A549 (cell line): ENCODE data around the gene MRPS18A. TPM values are rescaled to one million over a fixed set of nuclear protein-coding genes. Genes with fewer than 3 reads are reported as not detected.

ENCODE experiments used
- ATAC-seq, 2 experiments: fragments of 200-7000 bp in 1 of 2; fragments of >200 bp in 1 of 2; cut with Nextera tagmentation in 1 of 2; cut with Tn5 transposase in 1 of 2; 3 replicates each; pipeline versions ENCODE4 v1.8.0 to v1.9.1; 2018 to 2020; ENCODE audit warnings: mild to moderate bottlenecking in 1 of 2, moderate library complexity in 1 of 2
- CTCF ChIA-PET: fragments of 300-600 bp; sonication (Branson Sonifier 250); formaldehyde crosslinking; extraction: SDS; loops from one replicate; lab custom pipeline; 2021; ENCODE audit warnings: antibody characterized with exemption, inconsistent platforms; lab: Yijun Ruan, JAX
- POLR2A ChIA-PET: fragments of 350-600 bp; formaldehyde crosslinking; extraction: SDS; loops from one replicate; lab custom pipeline; 2021; ENCODE audit warnings: antibody characterized with exemption, inconsistent platforms; lab: Yijun Ruan, JAX
- DNase-seq, 2 experiments: peaks; one replicate each; pipeline versions ENCODE4 v3.0.0 to v3.0.0-alpha.2; 2011 to 2016; ENCODE audit warnings: low read depth in 1 of 2, low spot score in 1 of 2
- FAIRE-seq: peaks from 2 replicates; lab custom pipeline; 2011; peaks lifted over from hg19 to GRCh38; lab: Jason Lieb, UNC
- H3K27ac ChIP-seq, 2 experiments: fragments of >200 bp; sonication (Bioruptor Twin); formaldehyde crosslinking; 3 replicates each; pipeline ENCODE4 v1.5.1; 2016 to 2017
- H3K4me1 ChIP-seq: fragments of >200 bp; sonication (Bioruptor Twin); formaldehyde crosslinking; 3 replicates; pipeline ENCODE4 v1.6.1; 2016
- H3K4me2 ChIP-seq: fragments of >200 bp; sonication (Bioruptor Twin); formaldehyde crosslinking; 3 replicates; pipeline ENCODE4 v1.6.1; 2016
- H3K4me3 ChIP-seq: fragments of >200 bp; sonication (Bioruptor Twin); formaldehyde crosslinking; 3 replicates; pipeline ENCODE4 v1.5.1; 2016
- H3K9me3 ChIP-seq: fragments of >200 bp; sonication (Bioruptor Twin); formaldehyde crosslinking; 3 replicates; pipeline ENCODE4 v1.6.1; 2016
- ATOH8 ChIP-seq: fragments of 250-450 bp; sonication (Bioruptor Pico); IDR thresholded peaks from 2 replicates; pipeline ENCODE4 v1.5.0; 2020; ENCODE audit warnings: low read depth, mild to moderate bottlenecking, moderate library complexity
- BCL3 ChIP-seq: fragments of >200 bp; sonication (Bioruptor Twin); formaldehyde crosslinking; IDR thresholded peaks from 3 replicates; pipeline ENCODE4 v1.6.1; 2016
- BHLHE40 ChIP-seq: IDR thresholded peaks from 2 replicates; pipeline ENCODE4 v1.6.1; 2012; ENCODE audit warnings: low read depth, low read length, inconsistent platforms
- CEBPB ChIP-seq, 2 experiments: fragments of >200 bp in 1 of 2; sonication (Bioruptor Twin) in 1 of 2; formaldehyde crosslinking in 1 of 2; IDR thresholded peaks; 2 replicates each; pipeline ENCODE4 v1.6.1; 2012 to 2016
- CTCF ChIP-seq: fragments of >200 bp; sonication (Bioruptor Twin); formaldehyde crosslinking; IDR thresholded peaks from 3 replicates; pipeline ENCODE4 v1.5.1; 2016
- GATA3 ChIP-seq: IDR thresholded peaks from 2 replicates; pipeline ENCODE4 v1.6.1; 2012; ENCODE audit warnings: borderline replicate concordance
- HOXA7 ChIP-seq: fragments of 250-450 bp; sonication (Bioruptor Pico); IDR thresholded peaks from 2 replicates; pipeline ENCODE4 v1.5.0; 2020; ENCODE audit warnings: mild to moderate bottlenecking, moderate library complexity
- HOXB13 ChIP-seq: fragments of 250-450 bp; sonication (Bioruptor Pico); IDR thresholded peaks from 2 replicates; pipeline ENCODE4 v1.5.0; 2020; ENCODE audit warnings: low read depth, mild to moderate bottlenecking, moderate library complexity
- JUN ChIP-seq, 2 experiments: fragments of >200 bp; sonication (Bioruptor Twin); formaldehyde crosslinking; IDR thresholded peaks; 2 replicates in 1 of 2; 3 replicates in 1 of 2; pipeline ENCODE4 v1.6.1; 2016 to 2017
- JUNB ChIP-seq: fragments of >200 bp; sonication (Bioruptor Twin); formaldehyde crosslinking; IDR thresholded peaks from 2 replicates; pipeline ENCODE4 v1.6.1; 2016
- KDM1A ChIP-seq: fragments of 200-600 bp; sonication (generic); IDR thresholded peaks from 2 replicates; pipeline ENCODE4 v1.6.1; 2016; ENCODE audit warnings: low read depth, mild to moderate bottlenecking
- MAFK ChIP-seq: fragments of 450-650 bp; IDR thresholded peaks from 2 replicates; pipeline ENCODE4 v1.6.1; 2014; ENCODE audit not compliant: partially characterized antibody
- MAX ChIP-seq: IDR thresholded peaks from 2 replicates; pipeline ENCODE4 v1.6.1; 2012
- NR3C1 ChIP-seq: fragments of >200 bp; sonication (Bioruptor Twin); formaldehyde crosslinking; IDR thresholded peaks from 3 replicates; pipeline ENCODE4 v1.6.1; 2017
- PHF8 ChIP-seq: fragments of 200-600 bp; sonication (generic); IDR thresholded peaks from 2 replicates; pipeline ENCODE4 v1.6.1; 2016; ENCODE audit warnings: low read depth, mild to moderate bottlenecking, antibody characterized with exemption, moderate library complexity, borderline replicate concordance
- POLR2AphosphoS2 ChIP-seq: conservative IDR thresholded peaks from 2 replicates; pipeline ENCODE4 v1.6.1; 2012; ENCODE audit warnings: low read length, improper control_type of control experiment, inconsistent platforms
- RARB ChIP-seq: fragments of 250-450 bp; sonication (Bioruptor Pico); IDR thresholded peaks from 2 replicates; pipeline ENCODE4 v1.8.0; 2021; ENCODE audit warnings: mild to moderate bottlenecking, moderate library complexity
- TFCP2L1 ChIP-seq: fragments of 250-450 bp; sonication (Bioruptor Pico); IDR thresholded peaks from 2 replicates; pipeline ENCODE4 v1.5.0; 2021; ENCODE audit warnings: mild to moderate bottlenecking
- USF2 ChIP-seq: fragments of 450-650 bp; IDR thresholded peaks from 2 replicates; pipeline ENCODE4 v1.6.1; 2014; ENCODE audit warnings: antibody characterized with exemption
- ZFP36 ChIP-seq: fragments of 450-650 bp; IDR thresholded peaks from 2 replicates; pipeline ENCODE4 v1.6.1; 2014; ENCODE audit warnings: borderline replicate concordance; ENCODE audit not compliant: partially characterized antibody
- WGBS: methylation state at CpG from one replicate; pipeline ENCODE4 v1.1.6; 2017; ENCODE audit errors: missing lambda C conversion rate; 5-methylcytosine and 5-hydroxymethylcytosine counted together
- polyA plus RNA-seq, 4 experiments: library from polyadenylated mRNA; depleted of rRNA in 3 of 4; stranded (reverse); fragments of >200 nt; fragmentation: RNase III in 1 of 4; extraction: RNeasy Plus Mini Kit Qiagen cat#74134 plus additional on column Dnase treatment in 1 of 4; gene quantifications; 2 replicates in 3 of 4; 3 replicates in 1 of 4; pipeline ENCODE4 v1.2.3, GENCODE V29; 2011 to 2017

Gene MRPS18A
- polyA plus RNA-seq, 2 of the 4 experiments (the other 2 are of a cell fraction) = 38.0 to 44.2 TPM

GRCh38 chr6:43722920-43723545 lies 35.4 kb upstream of the MRPS18A start:
- TF ChIP-seq GATA3 (no peak), ATOH8 (CRISPR knock-in tag) (no peak), JUNB (no peak), HOXB13 (CRISPR knock-in tag) (no peak), RARB (CRISPR knock-in tag) (no peak), TFCP2L1 (CRISPR knock-in tag) (no peak), MAX (no peak), KDM1A (no peak), BHLHE40 (no peak), MAFK (no peak), CEBPB (IDR thresholded peaks at IDR 0.05) (no peak), USF2 (no peak), NR3C1 (no peak), ZFP36 (no peak), JUN (IDR thresholded peaks at IDR 0.05) (no peak)
- TF ChIP-seq, all 56 proteins: peak for 0
- ATAC-seq (no peak), FAIRE-seq (no peak), DNase-seq (no peak)
- 64% methylated on average over 10 of the region's 10 CpGs for WGBS
- Histone ChIP-seq H3K27ac (no peak overlapping the region), H3K4me2 (no peak overlapping the region), H3K9me3 (no peaks in the 10 kb centered on the region), H3K4me3 (no peak overlapping the region), H3K4me1 (peaks cover 9% of the 10 kb centered on the region; the same call in 2 of the 3 replicates)
- ChIA-PET CTCF (interaction anchor here (0.6 to 2.5 kb wide), 9 partner anchors 8 to 356 kb away, joined by 3 to 18 read pairs (median 4); partner anchors contain the start of gene VEGFA), POLR2A (no interaction called here)

- WGBS = 77% methylated on average over 4 of the region's 4 CpGs
- ATAC-seq (no peak), FAIRE-seq (no peak)
- no peaks in the 10 kb centered on the region for H3K9me3 ChIP-seq
- POLR2A ChIA-PET = no interaction called here
- TF ChIP-seq POLR2AphosphoS2 = no peak
- TF ChIP-seq ATOH8 (CRISPR knock-in tag) = no peak
- no peak for TF ChIP-seq ZFP36
- TF ChIP-seq HOXA7 (CRISPR knock-in tag) = no peak
- TF ChIP-seq CTCF = no peak
- no peak for TF ChIP-seq BCL3
- no peak for TF ChIP-seq PHF8
- TF ChIP-seq, all 56 proteins: peak for 0
- H3K4me2 ChIP-seq = no peak overlapping the region
- H3K4me3 ChIP-seq = no peak overlapping the region
- peaks cover 9% of the 10 kb centered on the region; the same call in 2 of the 3 replicates for H3K4me1 ChIP-seq
- H3K27ac ChIP-seq = no peak overlapping the region
- no peak for DNase-seq
- CTCF ChIA-PET = interaction anchor here (0.6 to 2.2 kb wide), 7 partner anchors 49 to 367 kb away, joined by 3 to 8 read pairs (median 7); partner anchors contain the start of gene VEGFA
Measured at GRCh38 chr6:43720999-43721398, 33.4 kb upstream of the MRPS18A start.
